Measurements from ENCODE around the gene C2orf15.

Gene C2orf15

GRCh38 chr2:99150706-99151105, 9.2 kb downstream of the C2orf15 start:
- DNase-seq (ENCODE audit: low read depth), result peak; percentile 67

DNA sequence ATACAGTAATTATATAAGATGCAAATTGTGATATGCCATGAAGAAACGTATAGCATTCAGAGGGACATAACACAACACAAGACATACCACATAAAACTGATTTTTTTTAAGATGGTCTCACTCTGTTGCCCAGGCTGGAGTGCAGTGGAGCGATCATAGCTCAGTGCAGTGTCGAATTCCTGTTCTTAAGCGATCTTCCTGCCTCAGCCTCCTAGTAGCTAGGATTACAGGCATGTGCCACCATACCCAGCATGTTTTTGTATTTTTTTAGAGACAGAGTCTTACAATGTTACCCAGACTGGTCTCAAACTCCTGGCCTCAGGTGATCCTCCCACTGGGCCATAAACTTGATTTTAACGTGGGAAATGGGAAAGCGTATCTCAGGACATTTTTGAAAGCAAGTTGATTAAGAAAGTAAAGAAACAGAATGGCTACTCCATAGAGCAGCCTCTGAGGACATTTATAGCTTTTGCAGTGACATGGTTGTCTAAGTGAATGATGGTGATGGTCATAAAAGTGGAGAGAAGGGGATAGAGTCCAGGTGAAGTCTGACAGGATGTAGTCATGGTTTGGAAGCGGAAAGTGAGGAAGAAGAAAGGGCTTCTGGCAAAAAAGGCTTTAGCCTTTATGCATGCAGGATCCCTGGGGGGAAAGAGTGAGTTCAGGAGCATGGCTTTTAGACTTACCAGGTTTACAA, 10.8 kb downstream of the C2orf15 start:
- TF ChIP-seq CTCF (conservative IDR thresholded peaks at IDR 0.05; ENCODE audit: control insufficient read depth, insufficient read depth, low read depth, low read length), result no peak
- H3K4me3 ChIP-seq (ENCODE audit: control insufficient read depth, low read depth, low read length), result no peak overlapping the region
- DNase-seq (ENCODE audit: low read depth), result no peak

More at GRCh38 chr2:99150706-99151105, 9.2 kb downstream of the C2orf15 start:
- no peak for TF ChIP-seq CTCF (conservative IDR thresholded peaks at IDR 0.05; ENCODE audit: control insufficient read depth, insufficient read depth, low read depth, low read length)
- no peak overlapping the region for H3K4me3 ChIP-seq (ENCODE audit: control insufficient read depth, low read depth, low read length)

DNA sequence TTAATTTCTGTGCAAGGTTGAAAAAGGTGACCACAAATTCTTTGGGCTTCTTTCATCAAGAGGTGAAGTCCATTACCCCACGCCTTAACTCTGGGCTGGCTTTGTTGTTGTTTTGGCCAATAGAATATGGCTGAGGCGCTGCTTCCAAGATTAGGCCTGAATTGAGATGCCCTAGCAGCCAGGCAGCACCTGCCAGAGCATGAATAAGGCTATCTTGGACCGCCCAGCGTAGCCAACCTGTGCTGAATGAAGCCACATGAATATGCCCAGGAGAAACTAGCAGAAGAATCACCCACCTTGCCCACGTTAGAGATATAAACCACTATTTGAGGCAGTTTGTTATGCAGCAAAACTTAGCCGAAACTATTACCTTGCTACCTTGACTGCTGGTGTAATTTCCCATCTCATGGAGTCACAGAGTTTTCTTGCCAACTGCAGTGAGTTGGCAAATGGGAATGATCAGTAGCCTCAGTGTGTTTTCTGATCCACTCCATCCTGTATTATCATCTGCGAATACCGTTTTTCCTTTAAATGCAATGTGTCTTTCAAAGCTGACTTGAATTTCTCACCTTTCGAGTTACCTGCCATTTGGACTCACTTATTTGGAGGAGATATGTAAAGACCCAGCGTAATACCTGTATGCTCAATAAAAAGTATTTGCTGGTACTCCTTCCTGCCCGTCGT, 12.6 kb downstream of the C2orf15 start:
- H3K4me3 ChIP-seq (ENCODE audit: control insufficient read depth, low read depth, low read length), result peak overlapping the region; percentile 91
- TF ChIP-seq CTCF (conservative IDR thresholded peaks at IDR 0.05; ENCODE audit: control insufficient read depth, insufficient read depth, low read depth, low read length), result no peak
- peak; percentile 24 for DNase-seq (ENCODE audit: low read depth)

GRCh38 chr2:99154643-99155536, 13.4 kb downstream of the C2orf15 start, which contains the start of the genes LIPT1 and TSGA10:
Gene LIPT1 (plus strand): TSS chr2:99154967. CDS start chr2:99161958, 6,991 bp downstream.
Gene TSGA10 (minus strand): TSS chr2:99154942. CDS start chr2:99109439, 45,503 bp downstream.
- DNase-seq (ENCODE audit: low read depth), result peak; percentile 87
- H3K4me3 ChIP-seq (ENCODE audit: control insufficient read depth, low read depth, low read length), result peak within 1 kb of the TSS; percentile 91
- TF ChIP-seq CTCF (conservative IDR thresholded peaks at IDR 0.05; ENCODE audit: control insufficient read depth, insufficient read depth, low read depth, low read length), result peak; percentile 1

GRCh38 chr2:99156891-99157290, 15.4 kb downstream of the C2orf15 start:
- no peak for DNase-seq (ENCODE audit: low read depth)
- no peak overlapping the region for H3K4me3 ChIP-seq (ENCODE audit: control insufficient read depth, low read depth, low read length)
- TF ChIP-seq CTCF (conservative IDR thresholded peaks at IDR 0.05; ENCODE audit: control insufficient read depth, insufficient read depth, low read depth, low read length), result no peak

DNA sequence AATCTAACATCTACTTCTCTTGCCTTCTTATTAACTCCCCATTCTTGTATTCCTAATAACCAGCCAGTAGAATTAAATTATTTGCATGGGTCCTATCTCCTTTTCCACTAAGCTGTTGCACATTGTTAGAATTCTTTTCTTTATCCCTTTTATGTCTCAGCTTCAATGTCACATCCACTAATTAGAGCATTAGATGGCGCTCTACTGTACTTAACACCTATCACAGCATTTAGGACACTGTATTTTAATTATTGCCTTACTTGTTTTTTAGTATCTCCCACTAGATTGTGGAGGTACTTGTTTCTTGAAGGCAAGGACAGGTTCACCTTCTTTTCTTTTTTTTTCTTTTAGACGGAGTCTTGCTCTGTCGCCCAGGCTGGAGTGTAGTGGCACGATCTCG, 17.1 kb downstream of the C2orf15 start:
- no peak for DNase-seq (ENCODE audit: low read depth)
- TF ChIP-seq CTCF (conservative IDR thresholded peaks at IDR 0.05; ENCODE audit: control insufficient read depth, insufficient read depth, low read depth, low read length), result no peak
- H3K4me3 ChIP-seq (ENCODE audit: control insufficient read depth, low read depth, low read length), result no peak overlapping the region
